CD4-positive, alpha-beta T cell treated with Interleukin-2 at 100 ng/mL for 4 hours (primary cell): ENCODE data around the gene MRPL34.
A peak's percentile ranks its signal among the peaks of the same experiment; 100 is the strongest.
"Not testable (repeated sequence)": the region's sequence is repeated elsewhere in the genome, so short reads cannot be mapped to it uniquely, and the experiment has no call there.

ENCODE experiments used
- DNase-seq: peaks from one replicate; pipeline ENCODE4 v3.0.0-alpha.2; 2020; ENCODE audit warnings: low spot score

MRPL34 gene

GRCh38 chr19:17285415-17286135 lies 20.1 kb upstream of the MRPL34 start:
- no peak for DNase-seq

GRCh38 chr19:17286263-17286662 lies 19.4 kb upstream of the MRPL34 start:
- no peak for DNase-seq

- no peak for DNase-seq
Observed at GRCh38 chr19:17286752-17287151, 18.9 kb upstream of the MRPL34 start.

GRCh38 chr19:17289489-17289888 lies 16.2 kb upstream of the MRPL34 start:
- DNase-seq = peak; percentile 23

GRCh38 chr19:17292301-17293074 lies 13.2 kb upstream of the MRPL34 start:
- DNase-seq = peak; percentile 85

- DNase-seq = no peak
Observed at GRCh38 chr19:17293605-17294004, 12.1 kb upstream of the MRPL34 start.

- peak; percentile 21 for DNase-seq
Observed at GRCh38 chr19:17294051-17294891, 11.4 kb upstream of the MRPL34 start.

GRCh38 chr19:17295551-17295950 lies 10.1 kb upstream of the MRPL34 start:
- not testable (repeated sequence) for DNase-seq

- DNase-seq = no peak
Observed at GRCh38 chr19:17296273-17296672, 9.4 kb upstream of the MRPL34 start.

- no peak for DNase-seq
Observed at GRCh38 chr19:17296976-17297375, 8.7 kb upstream of the MRPL34 start.

GRCh38 chr19:17300992-17301619 lies 4.6 kb upstream of the MRPL34 start:
- DNase-seq = no peak

GRCh38 chr19:17302391-17303166 lies 3.1 kb upstream of the MRPL34 start:
- no peak for DNase-seq

- DNase-seq = peak; percentile 94
Observed at GRCh38 chr19:17303167-17303939, 2.3 kb upstream of the MRPL34 start, which contains the start of gene ABHD8. ABHD8 (minus strand) TSS chr19:17303425; CDS start chr19:17301616, 1,809 bp downstream.

- no peak for DNase-seq
Observed at GRCh38 chr19:17303940-17304267, 1.8 kb upstream of the MRPL34 start.

- DNase-seq = no peak
Observed at GRCh38 chr19:17304386-17305215, 1.1 kb upstream of the MRPL34 start.

GRCh38 chr19:17305216-17305516 lies 506 bp upstream of the MRPL34 start:
- no peak for DNase-seq

GRCh38 chr19:17306285-17306714 lies 628 bp downstream of the MRPL34 start:
- DNase-seq = no peak

- DNase-seq = no peak
Observed at GRCh38 chr19:17307876-17308377, 2.3 kb downstream of the MRPL34 start.

- DNase-seq = peak; percentile 100
Observed at GRCh38 chr19:17309198-17309964, 3.7 kb downstream of the MRPL34 start, which contains the start of gene DDA1. DDA1 (plus strand) TSS chr19:17309563; CDS start chr19:17309655, 92 bp downstream.
